KMS-11 (cell line): Measurements from ENCODE around the gene SELENOF.

Experiments used
- H2AFZ ChIP-seq: fragments of 200-600 bp; sonication (generic); 2 replicates; pipeline ENCODE4 v1.6.1; 2016; ENCODE audit warnings: antibody characterized with exemption, mixed run types, low read depth
- H3K27ac ChIP-seq: fragments of 200-600 bp; sonication (generic); 2 replicates; pipeline ENCODE4 v1.6.1; 2016; ENCODE audit warnings: mild to moderate bottlenecking, mixed run types
- H3K27me3 ChIP-seq: fragments of 200-600 bp; sonication (generic); 2 replicates; pipeline ENCODE4 v1.6.1; 2017; ENCODE audit warnings: mild to moderate bottlenecking, low read depth, mixed run types, moderate library complexity; ENCODE audit not compliant: insufficient read depth
- H3K36me3 ChIP-seq: fragments of 200-600 bp; sonication (generic); 2 replicates; pipeline ENCODE4 v1.6.1; 2017; ENCODE audit warnings: mild to moderate bottlenecking, mixed run types; ENCODE audit not compliant: insufficient read depth
- H3K4me1 ChIP-seq: fragments of 200-600 bp; sonication (generic); 2 replicates; pipeline ENCODE4 v1.6.1; 2016; ENCODE audit warnings: mild to moderate bottlenecking, low read depth, mixed run types; ENCODE audit not compliant: poor library complexity, severe bottlenecking
- H3K4me2 ChIP-seq: fragments of 200-600 bp; sonication (generic); 2 replicates; pipeline ENCODE4 v1.7.0; 2016; ENCODE audit warnings: mild to moderate bottlenecking, mixed run types
- H3K4me3 ChIP-seq: fragments of 200-600 bp; sonication (generic); IDR thresholded peaks from 2 replicates; pipeline ENCODE4 v1.6.1; 2017; ENCODE audit warnings: low read depth, low read length, mixed read lengths; ENCODE audit not compliant: insufficient read depth
- H3K79me2 ChIP-seq: fragments of 200-600 bp; sonication (generic); 2 replicates; pipeline ENCODE4 v1.6.1; 2016; ENCODE audit warnings: low read depth, mixed run types; ENCODE audit not compliant: insufficient read depth
- H3K9ac ChIP-seq: fragments of 200-600 bp; sonication (generic); 2 replicates; pipeline ENCODE4 v1.6.1; 2016; ENCODE audit warnings: mild to moderate bottlenecking, mixed run types
- H4K20me1 ChIP-seq: fragments of 200-600 bp; sonication (generic); 2 replicates; pipeline ENCODE4 v1.6.1; 2016; ENCODE audit warnings: mild to moderate bottlenecking, mixed run types; ENCODE audit not compliant: insufficient read depth
- CTCF ChIP-seq: fragments of 200-600 bp; sonication (generic); conservative IDR thresholded peaks from 2 replicates; pipeline ENCODE4 v1.6.1; 2017; ENCODE audit warnings: low read depth, mild to moderate bottlenecking, antibody characterized with exemption, low read length, moderate library complexity, mixed read lengths

SELENOF gene

GRCh38 chr1:86854352-86854751, 59.6 kb downstream of the SELENOF start:
- H3K9ac ChIP-seq: no peak overlapping the region
- H3K4me2 ChIP-seq: no peak overlapping the region
- H2AFZ ChIP-seq: no peak overlapping the region
- no peaks in the 10 kb centered on the region for H3K79me2 ChIP-seq
- no peaks in the 10 kb centered on the region for H3K27me3 ChIP-seq
- no peaks in the 10 kb centered on the region for H3K4me1 ChIP-seq
- no peaks in the 10 kb centered on the region for H4K20me1 ChIP-seq
- H3K36me3 ChIP-seq: no peaks in the 10 kb centered on the region
- no peak for TF ChIP-seq CTCF
- no peak overlapping the region for H3K27ac ChIP-seq
- no peak overlapping the region for H3K4me3 ChIP-seq

GRCh38 chr1:86852782-86853408, 61.0 kb downstream of the SELENOF start:
- no peak for TF ChIP-seq CTCF
- no peak overlapping the region for H3K4me2 ChIP-seq
- no peak overlapping the region for H3K9ac ChIP-seq
- H3K27me3 ChIP-seq: no peaks in the 10 kb centered on the region
- no peaks in the 10 kb centered on the region for H4K20me1 ChIP-seq
- H3K27ac ChIP-seq: no peak overlapping the region
- no peaks in the 10 kb centered on the region for H3K4me1 ChIP-seq
- H3K79me2 ChIP-seq: no peaks in the 10 kb centered on the region
- no peak overlapping the region for H3K4me3 ChIP-seq
- no peaks in the 10 kb centered on the region for H3K36me3 ChIP-seq
- H2AFZ ChIP-seq: no peak overlapping the region

GRCh38 chr1:86852289-86852688, 61.6 kb downstream of the SELENOF start:
- Histone ChIP-seq H3K79me2 (no peaks in the 10 kb centered on the region), H2AFZ (no peak overlapping the region), H3K36me3 (no peaks in the 10 kb centered on the region), H3K4me3 (no peak overlapping the region), H3K4me1 (no peaks in the 10 kb centered on the region), H4K20me1 (no peaks in the 10 kb centered on the region), H3K27ac (no peak overlapping the region), H3K4me2 (no peak overlapping the region), H3K9ac (no peak overlapping the region), H3K27me3 (no peaks in the 10 kb centered on the region)
- no peak for TF ChIP-seq CTCF

- Histone ChIP-seq H3K4me2 (no peak overlapping the region), H3K4me1 (no peaks in the 10 kb centered on the region), H3K36me3 (no peaks in the 10 kb centered on the region), H3K27me3 (no peaks in the 10 kb centered on the region), H3K4me3 (no peak overlapping the region), H2AFZ (no peak overlapping the region), H4K20me1 (no peaks in the 10 kb centered on the region), H3K9ac (no peak overlapping the region), H3K79me2 (no peaks in the 10 kb centered on the region), H3K27ac (no peak overlapping the region)
- TF ChIP-seq CTCF: no peak
Measured at GRCh38 chr1:86849756-86850155, 64.2 kb downstream of the SELENOF start.
